Measurements from ENCODE around the gene MYH11.
"Not testable (repeated sequence)": the region's sequence is repeated elsewhere in the genome, so short reads cannot be mapped to it uniquely, and the experiment has no call there.

MYH11 gene

DNA sequence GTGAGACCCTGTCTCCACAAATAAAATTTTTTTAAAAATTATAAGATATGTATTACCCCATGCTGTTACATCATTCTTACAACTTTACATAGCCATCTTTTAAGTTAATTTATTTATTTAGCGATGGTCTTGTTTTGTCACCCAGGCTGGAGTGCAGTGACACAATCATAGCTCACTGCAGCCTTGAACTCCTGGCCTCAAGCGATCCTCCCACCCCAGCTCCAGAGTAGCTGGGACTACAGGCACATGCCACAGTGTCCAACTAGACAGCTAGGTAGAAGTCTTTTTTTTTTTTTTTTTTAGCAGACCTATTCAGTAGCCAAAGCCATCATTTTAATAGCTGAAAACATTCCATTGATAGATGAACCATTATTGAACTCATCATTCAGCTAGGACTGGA is 114.1 kb downstream of the MYH11 start:
- no peak for DNase-seq

- no peak for DNase-seq
These were observed 115.5 kb downstream of the MYH11 start for GRCh38 chr16:15741207-15741871.

GRCh38 chr16:15739950-15740349 is 116.9 kb downstream of the MYH11 start:
- no peak for DNase-seq

DNA sequence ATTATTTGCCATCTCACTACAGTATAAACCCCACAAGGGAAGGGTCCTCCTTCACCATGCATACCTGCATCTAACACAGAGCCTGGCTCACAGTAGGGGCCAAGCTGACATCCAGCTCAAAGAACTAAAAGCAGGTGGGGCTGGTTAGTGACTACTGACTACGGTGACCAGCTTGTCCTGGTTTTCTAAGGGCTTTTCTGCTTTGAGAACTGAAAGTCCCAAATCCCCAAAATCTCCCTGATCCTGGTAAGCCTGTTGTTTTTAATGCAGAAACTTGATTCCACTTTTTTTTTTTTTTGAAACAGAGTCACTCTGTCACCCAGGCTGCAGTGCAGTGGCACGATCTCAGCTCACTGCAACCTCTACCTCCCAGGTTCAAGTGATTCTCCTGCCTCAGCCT is 117.4 kb downstream of the MYH11 start:
- DNase-seq = no peak

GRCh38 chr16:15737140-15737644 is 119.6 kb downstream of the MYH11 start:
- DNase-seq = no peak

GRCh38 chr16:15736529-15736928 is 120.3 kb downstream of the MYH11 start:
- DNase-seq = no peak

- no peak for DNase-seq
These were observed 121.2 kb downstream of the MYH11 start for GRCh38 chr16:15735610-15736009.

- DNase-seq = no peak
These were observed 124.4 kb downstream of the MYH11 start for GRCh38 chr16:15732416-15732815.

- no peak for DNase-seq
These were observed 127.7 kb downstream of the MYH11 start for GRCh38 chr16:15729152-15729551.

GRCh38 chr16:15727697-15728096 is 129.1 kb downstream of the MYH11 start:
- DNase-seq = not testable (repeated sequence)

GRCh38 chr16:15726715-15727114 is 130.1 kb downstream of the MYH11 start:
- no peak for DNase-seq

GRCh38 chr16:15725641-15726240 is 131.1 kb downstream of the MYH11 start:
- DNase-seq = no peak

DNA sequence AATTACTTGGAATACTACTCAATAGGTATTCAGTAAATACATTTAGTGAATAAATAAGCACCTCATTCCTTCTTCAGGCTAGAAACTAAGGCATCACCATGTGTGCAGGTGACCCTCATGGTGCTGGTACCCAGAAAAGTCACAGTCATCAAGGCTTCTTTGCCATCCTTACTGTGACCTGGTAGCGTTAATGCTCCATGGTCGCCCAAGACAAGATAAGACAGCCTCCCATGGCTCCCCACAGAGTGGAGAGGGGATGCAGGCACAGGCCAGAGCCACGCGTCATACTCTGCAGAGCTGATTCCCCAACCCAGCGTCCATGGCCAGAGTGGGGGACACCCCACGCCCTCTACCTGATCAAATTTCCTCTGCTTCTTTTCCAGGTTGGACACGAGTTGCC is 133.0 kb downstream of the MYH11 start:
- DNase-seq = no peak

GRCh38 chr16:15721018-15721417 is 135.8 kb downstream of the MYH11 start:
- DNase-seq = no peak

DNA sequence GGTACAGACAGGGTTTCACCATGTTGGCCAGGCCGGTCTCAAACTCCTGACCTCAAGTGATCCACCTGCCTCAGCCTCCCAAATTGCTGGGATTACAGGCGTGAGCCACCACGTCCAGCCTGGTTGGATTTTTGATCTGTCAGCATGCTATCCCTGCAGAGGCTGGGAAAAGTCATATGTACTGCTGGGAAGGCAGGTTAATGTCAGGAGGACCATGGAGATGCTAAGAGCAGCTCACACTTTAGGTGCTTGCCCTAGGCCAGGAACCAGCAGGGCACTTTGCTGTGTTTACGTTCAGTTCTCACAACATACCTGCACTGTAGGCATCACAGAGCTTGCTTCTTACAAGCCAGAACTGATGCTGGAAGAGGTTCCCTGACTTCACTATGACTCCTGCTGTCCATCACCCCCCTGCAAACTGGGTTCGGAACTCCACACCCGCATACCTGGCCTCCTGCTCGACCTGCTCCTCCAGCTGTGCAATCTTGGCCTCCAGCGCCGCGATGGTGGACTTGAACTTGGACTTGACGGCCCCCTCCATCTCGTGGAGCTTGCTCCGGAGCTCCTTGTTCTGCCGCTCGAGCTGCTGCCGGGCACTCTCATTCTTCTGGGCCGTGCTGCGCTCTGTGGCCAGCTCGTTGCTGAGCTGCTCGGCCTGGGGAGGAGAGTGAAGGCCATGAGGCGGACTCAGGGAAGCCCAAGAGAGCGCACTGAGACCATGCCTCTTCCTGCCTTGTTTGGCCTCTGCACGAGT is 140.0 kb downstream of the MYH11 start:
- no peak for DNase-seq

DNA sequence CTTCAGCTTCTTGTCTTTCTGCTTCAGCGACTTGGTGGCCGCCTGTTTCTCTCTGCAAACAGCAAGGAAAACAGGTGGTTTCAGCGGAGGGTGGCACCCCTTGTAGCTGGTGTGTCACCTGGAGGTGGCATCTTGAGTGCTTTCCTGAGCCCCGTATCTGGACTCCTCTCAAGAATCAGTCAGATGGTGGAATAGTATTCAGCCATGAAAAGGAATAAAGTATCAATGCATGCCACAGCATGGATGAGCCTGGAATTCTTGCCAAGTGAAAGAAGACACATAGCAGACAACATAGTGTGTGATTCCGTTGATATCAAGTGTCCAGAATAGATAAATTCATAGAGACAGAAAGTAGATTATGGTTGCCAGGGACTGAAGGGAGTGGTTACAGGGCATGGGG is 141.6 kb downstream of the MYH11 start:
- DNase-seq = no peak

DNA sequence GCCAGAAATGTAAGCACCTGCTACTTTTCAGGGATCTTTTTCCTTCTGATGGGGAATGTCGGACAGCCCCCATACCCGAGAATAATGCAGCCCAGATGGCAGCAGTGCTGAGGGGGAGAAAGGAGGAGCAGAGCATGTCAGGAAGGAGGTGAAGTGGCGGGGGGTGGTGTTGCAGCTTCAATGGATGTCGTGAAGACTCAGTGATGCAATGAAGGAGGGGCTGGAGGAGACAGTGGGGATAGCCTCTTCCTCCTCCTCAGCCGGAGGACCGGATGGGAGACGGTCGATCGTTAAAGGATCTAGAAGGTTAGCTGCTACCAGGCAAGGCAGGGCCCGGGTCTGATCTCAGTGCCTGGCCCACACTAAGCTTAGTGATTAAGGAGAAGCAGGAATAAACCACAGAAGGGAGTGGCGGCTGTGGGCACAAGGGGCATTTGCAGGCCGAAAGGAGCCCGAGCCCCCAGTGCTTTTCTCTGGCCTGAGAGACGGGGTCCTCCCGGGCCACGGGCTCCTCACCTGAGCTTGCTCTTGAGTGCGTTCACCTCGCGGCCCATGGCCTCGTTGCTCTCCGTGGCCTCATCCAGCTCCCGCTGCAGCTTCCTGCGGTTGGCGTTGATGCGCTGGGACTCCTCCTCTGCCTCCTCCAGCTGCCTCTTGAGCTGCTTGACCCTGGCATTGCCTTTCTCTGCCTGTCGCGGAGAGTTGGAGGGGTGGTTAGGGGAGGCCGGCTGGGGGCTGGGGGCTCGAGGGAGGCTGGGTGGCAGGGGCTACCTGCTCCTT is 142.2 kb downstream of the MYH11 start:
- no peak for DNase-seq

DNA sequence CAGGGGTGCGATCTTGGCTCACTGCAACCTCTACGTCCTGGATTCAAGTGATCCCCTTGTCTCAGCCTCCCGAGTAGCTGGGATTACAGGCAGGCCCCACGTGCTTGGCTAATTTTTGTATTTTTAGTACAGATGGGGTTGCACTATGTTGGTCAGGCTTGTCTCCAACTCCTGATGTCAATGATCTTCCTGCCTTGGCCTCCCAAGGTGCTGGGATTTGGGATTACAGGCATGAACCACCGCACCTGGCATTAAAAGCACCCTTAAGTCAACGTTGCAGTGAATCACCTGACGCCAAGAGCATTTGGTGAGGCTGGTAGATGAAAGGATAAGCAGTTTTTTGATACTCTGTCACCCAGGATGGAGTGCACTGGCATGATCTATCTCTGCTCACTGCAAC is 147.8 kb downstream of the MYH11 start:
- DNase-seq = no peak

- no peak for DNase-seq
These were observed 148.7 kb downstream of the MYH11 start for GRCh38 chr16:15708096-15708495.

- DNase-seq = no peak
These were observed 149.5 kb downstream of the MYH11 start for GRCh38 chr16:15707332-15707731.

DNA sequence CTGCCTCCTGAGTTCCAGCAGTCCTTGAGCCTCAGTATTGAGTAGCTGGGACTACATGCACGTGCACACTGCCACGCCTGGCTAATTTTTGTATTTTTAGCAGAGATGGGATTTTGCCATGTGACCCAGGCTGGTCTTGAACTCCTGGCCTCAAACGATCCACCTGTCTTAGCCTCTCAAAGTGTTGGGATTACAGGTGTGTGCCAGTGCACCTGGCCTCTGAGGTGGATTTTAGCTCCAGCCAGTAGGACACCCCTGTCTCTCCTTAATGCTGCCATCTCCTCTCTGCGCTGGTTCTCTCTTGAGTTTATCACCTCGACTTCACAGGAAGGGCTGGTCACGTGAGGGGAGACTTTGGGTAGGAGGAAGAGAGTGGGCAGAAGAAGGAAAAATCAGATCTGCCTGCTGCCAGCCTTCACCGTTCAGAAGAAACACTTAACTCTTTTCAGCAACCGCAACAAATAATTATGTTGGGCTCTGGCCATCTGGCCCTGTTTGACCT is 151.7 kb downstream of the MYH11 start:
- no peak for DNase-seq

GRCh38 chr16:15704545-15704987 is 152.3 kb downstream of the MYH11 start:
- peak; percentile 76 for DNase-seq

All from CD4-positive, alpha-beta T cell treated with Interleukin-12 subunit alpha and Interleukin-12 subunit beta, for 1 hour (primary cell).